ENCODE measurements around the gene ENKUR.

The ENKUR gene, protein sequence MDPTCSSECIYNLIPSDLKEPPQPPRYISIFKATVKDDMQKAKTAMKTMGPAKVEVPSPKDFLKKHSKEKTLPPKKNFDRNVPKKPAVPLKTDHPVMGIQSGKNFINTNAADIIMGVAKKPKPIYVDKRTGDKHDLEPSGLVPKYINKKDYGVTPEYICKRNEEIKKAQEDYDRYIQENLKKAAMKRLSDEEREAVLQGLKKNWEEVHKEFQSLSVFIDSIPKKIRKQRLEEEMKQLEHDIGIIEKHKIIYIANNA

DNA sequence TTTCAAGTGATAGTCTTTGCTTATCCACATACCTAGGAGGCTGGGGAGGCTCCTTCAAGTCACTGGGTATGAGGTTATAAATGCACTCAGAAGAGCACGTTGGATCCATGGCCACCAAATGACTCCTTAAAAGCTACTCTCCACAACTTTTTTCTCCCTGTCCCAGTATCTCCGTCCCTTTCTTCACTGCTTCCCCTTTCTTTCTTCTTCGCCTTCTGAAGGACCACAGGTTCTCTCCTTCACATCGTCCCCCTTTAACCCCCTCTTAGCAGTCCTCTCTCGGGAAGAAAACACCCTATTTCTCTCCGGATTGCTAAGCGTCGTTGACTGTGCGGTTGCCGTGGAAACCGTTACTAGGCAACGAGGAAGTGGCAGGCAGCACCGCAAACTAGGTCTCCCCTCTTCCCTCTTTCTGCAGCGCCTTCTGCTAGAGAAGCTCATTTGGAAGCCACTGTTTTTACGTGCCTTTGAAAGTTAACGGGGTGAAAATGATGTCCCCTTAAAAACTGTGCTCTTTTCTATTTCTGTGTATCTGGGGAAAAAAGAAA is at the start of gene ENKUR:
Gene ENKUR, minus strand, starts transcription at position 331 of the 548 bp plus-strand sequence. Its CDS starts 222 bp downstream, at position 109.
- peak; percentile 86 for DNase-seq (ENCODE audit: low read depth)

DNA sequence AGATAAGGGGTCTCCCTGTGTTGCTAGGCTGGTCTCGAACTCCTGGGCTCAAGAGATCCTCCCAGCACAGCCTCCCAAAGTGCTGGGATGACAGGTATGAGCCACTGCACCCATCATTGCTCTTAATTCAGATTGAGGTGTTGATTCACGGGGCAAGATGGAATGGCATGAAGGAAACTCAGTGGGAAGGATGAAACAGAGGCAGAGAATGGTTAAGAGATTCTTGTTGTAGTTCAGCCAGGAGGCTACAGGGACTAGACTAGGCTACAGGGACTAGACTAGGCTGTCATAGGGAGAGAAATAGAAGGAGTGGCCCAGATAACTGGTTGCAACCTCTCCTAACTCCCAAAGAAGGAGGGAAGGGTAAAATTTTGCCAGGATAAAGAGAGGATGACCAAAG is 48.4 kb upstream of the ENKUR start:
- DNase-seq (ENCODE audit: low read depth), result no peak

DNA sequence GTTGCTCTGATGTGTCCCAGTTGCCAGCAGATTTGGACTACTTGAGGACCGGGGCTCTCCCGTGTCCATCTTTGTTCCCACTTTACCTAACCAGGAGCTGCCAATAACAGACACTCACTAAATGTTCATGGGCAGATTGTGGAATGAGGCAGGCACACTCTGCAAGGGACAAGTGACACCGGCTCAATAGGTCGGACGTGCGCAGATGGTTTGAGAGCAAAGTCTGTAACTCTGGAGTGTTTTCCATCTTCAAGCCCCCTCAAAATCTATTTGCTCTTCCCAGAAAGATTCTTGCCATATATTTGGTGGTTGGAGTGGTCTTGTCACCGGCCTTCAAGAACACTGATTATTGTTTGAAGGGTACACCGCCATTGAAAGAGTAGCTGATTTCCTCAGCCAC is 47.7 kb upstream of the ENKUR start:
- DNase-seq (ENCODE audit: low read depth), result no peak

DNA sequence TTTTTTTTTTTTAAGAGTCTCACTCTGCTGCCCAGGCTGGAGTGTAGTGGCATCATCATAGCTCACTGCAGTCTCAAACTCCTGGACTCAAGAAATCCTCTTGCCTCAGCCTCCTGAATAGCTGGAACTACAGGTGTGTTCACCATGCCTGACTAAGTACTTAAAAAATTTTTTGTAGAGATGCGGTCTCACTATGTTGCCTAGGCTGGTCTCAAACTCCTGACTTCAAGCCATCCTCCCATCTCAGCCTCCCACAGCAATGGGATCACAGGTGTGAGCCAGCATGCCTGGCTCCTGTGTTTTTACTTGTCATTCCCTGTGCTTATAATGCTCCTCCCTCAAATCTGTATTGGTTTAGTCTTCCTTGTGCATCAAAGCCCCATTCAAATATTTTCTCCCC is 47.2 kb upstream of the ENKUR start:
- DNase-seq (ENCODE audit: low read depth), result no peak

DNA sequence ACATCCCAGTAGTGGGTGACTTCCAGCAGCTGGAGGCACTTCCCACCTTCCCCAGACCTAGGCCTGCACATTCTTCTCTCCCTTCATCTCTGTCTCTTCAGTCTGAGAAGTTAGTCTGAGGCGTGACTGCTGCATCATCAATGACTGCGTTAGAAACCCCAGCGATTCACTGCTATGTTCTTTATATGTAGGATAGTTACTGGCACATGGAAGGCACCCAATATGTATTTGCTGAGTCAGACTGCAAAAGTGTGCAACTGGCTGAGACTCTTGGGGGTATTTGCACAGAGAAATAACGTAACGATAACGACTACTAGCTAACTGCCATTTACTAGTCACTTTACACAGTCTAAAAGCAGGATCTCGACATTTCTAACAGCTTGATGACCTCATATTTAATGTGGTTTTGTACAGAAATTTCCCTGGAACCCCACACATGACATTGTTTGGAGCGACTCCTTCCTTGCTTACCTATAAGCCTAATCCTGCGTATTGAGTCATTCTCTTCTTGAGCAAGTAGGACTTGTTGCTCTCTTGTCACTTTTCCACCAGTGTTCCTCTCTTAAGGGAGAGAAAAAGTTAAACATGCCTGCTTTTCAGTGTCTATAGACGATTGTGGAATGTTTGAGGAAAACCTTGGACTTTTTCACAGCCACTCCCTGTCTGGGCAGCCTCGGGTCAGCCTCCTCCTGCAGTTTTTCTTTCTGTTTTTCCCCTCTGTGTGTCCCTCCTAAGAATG is 45.9 kb upstream of the ENKUR start:
- DNase-seq (ENCODE audit: low read depth), result no peak

DNA sequence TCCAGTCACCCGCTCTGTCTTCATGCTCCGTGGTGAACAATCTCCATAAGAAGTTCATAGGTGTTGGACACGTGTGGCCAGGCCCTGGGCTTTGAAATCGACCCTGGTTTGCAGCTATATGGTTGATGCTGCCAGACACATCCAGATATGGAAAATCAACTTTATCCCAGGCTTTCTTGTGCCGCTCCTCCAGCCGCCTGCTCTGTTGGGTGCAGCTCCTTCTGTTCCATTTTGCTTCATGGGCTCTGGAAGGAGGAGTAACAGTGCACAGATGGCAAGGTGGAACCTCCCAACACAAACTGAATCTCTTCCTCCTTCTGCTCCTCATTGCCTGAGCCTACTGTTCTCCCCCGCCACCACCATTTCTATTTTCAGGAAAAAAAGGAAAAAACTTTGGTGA is 45.2 kb upstream of the ENKUR start:
- DNase-seq (ENCODE audit: low read depth), result no peak

DNA sequence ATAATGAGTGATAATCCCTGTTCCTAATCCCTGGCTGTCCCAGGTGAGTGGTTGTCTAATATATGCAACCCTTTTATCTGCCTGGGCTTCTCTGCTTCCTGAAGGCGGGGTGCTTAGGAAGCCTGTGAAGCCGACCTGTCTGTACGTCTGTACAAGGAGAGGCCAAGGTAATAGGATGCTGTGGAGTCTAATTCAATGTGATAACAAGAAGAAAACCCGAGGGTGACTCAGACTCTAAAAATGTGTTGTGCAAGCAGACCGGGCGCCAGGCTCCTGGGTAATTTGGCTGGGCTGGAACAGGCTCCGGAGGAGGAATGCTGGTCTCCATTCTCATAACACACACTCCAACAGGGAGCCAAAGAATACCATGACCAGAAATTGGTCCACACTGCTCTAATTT is 44.0 kb upstream of the ENKUR start:
- DNase-seq (ENCODE audit: low read depth), result no peak

DNA sequence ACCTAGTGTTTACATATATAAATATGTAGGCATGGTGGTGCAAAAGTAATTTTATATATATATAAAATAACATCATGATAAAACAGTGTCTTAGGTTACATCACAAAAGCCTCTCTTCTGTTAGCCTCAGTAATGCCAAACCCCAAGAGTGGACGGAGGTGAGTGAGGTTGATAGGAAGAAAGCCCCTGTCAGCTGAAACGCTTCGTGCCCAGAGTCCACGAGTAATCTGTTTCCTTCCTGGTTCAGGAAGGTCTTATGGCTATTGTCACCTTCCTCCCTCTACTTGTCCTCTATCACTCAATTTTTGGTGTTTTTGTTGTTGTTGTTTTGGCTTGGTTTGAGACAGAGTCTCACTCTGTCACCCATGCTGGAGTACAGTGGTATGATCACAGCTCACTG is 41.9 kb upstream of the ENKUR start:
- no peak for DNase-seq (ENCODE audit: low read depth)

DNA sequence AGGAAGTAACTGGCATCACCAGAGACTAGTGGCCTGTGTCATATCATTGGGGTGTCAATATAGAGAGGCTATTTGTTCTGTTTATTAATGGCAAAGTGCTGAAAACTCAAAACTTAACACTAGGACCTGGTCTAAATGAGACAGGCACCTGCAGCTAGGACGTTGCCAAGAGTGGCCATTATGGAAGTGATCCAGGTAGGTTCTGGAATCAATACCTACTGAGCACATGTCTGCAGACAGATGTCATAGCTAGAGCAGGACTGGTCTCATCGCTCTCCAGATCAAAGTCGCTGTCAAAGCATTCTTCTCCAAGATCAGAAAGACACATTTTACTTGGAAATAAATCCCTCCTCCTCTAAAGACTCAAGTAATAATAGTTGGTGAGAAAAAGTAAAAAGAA is 40.8 kb upstream of the ENKUR start:
- DNase-seq (ENCODE audit: low read depth), result no peak

DNA sequence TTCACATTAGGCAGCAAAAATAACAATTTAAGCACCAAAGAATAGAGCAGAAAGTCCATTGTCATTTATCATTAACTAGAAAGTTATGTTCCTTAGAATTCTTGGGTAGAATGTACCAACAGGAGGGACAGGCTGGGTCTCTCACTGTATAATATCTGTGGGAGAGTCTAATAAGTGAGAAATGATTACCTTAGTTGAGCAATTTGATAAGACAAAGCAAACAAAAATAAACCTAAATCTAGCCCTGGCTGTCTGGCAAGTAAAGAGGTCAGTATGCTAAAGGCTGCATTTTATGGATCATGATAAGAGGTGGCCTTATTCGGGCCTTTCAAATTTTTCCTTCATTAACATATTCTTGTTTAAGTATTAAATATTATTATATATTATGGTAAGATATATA is 36.1 kb upstream of the ENKUR start:
- no peak for DNase-seq (ENCODE audit: low read depth)

DNA sequence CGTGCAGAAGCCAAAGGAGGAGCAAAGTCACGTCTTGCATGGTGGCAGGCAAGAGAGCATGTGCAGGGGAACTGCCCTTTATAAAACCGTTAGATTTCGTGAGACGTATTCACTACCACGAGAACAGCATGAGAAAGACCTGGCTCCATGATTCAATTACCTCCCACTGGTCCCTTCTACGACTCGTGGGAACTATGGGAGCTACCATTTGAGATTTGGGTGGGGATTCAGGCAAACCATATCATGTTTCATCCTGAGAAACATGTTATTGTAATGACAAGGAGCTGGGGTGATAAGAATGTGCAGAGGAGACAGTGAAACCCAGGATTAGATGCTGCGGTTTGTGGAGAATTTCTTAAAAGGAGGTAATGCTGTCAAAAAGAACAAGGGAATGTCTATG is 34.4 kb upstream of the ENKUR start:
- DNase-seq (ENCODE audit: low read depth), result no peak

DNA sequence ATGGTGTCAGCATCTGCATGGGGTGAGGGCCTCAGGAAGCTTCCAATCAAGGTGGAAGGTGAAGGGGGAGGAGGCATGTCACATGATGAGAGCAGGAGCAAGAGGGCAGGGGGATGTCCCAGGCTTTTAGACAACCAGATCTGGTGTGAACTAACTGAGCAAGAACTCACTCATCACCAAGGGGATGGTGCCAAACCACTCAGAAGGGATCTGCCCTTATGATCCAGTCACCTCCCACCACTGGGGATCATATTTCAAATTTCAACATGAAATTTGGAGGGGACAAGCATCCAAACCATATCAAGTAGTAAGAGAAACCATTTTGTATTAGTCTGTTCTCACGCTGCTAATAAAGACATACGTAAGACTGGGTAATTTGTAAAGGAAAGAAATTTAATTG is 34.0 kb upstream of the ENKUR start:
- DNase-seq (ENCODE audit: low read depth), result no peak

DNA sequence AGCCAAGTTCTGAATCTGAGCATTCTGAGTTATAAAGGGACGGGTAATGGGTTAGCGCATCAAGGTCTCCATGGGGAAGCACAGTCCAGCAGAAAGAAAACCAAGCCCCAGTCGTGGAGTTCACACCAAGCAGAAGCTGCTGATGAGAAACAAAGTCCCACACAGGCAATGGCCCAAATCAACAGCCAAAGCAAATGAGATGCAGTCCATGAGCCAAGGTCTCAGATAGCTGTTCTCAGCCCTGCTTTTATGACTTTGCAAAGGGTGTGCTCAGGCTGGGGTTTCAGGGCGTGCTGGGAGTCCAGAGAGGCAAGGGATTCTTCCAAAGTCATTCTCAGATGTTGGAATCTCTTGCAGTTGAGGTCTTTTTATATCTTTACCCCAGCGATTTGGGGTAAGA is 32.5 kb upstream of the ENKUR start:
- no peak for DNase-seq (ENCODE audit: low read depth)

DNA sequence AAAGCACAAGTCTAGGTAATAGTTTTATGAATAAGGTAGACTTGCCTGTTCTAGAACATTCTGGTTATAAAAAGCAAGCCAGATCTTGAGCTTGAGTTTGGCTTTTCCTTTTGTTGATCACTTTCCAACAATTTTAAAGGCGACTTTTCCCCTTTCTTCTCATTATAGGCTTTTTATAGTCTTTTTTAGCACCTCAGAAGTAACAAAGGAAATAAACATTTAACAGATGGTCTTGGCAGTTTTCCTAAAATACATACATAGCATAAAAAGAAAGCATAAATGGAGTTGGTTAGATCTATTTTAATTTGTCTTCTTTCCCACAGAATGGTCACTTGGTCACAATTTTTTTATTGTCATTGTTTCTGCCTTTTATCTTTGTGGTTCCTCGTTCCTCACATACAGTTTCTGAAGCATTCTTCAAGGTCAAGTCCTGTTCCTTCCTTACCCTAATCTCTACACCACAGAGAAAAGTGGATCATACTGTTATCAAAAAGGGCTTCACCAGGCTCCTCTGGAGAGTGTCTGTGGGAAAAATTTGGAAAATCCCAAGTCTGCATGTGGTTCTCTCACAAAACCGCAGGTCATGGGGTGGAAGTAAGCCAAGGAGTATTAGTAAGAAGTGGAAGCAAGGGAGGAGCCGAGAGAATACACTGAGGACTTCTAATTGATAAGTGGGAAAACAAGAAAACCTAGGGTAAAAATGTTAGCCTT is 31.8 kb upstream of the ENKUR start:
- no peak for DNase-seq (ENCODE audit: low read depth)

DNA sequence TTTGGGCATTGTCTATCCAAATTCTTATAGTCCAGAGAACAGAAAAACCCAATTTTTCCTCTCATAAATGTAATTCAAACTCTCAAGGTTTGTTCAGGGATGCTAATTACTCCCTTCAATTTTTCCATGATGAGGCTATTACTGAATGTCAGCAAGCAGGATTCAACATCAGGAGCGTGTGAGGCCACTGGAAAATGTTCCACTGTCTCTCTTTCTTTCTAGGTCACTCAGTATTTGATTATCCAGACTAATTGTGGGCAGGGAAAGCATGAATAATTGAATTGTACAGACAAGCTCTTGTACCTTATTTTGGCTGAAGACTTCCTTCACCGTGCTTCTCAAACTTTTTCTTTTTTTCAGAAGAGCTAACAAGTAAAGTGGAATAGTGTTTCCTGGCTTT is 31.1 kb upstream of the ENKUR start:
- no peak for DNase-seq (ENCODE audit: low read depth)

DNA sequence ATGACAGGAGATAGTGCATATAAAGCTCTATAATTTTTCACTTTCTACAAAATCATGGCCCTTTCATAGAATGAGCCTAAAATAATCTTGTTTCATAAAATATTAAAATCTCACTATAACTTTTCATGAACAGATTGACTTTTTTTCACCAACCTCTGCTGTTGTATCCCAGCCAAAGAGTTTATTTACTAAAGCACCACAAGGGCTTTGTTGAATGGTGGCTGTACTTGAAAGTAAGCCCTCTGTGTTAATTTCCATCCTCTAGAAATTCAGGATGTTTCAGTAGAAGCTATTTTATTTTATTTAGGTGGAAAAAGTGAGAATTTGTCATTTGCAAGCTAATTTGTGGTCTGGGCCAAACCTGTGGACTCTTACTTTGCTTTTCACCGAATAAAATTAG is 30.7 kb upstream of the ENKUR start:
- no peak for DNase-seq (ENCODE audit: low read depth)

DNA sequence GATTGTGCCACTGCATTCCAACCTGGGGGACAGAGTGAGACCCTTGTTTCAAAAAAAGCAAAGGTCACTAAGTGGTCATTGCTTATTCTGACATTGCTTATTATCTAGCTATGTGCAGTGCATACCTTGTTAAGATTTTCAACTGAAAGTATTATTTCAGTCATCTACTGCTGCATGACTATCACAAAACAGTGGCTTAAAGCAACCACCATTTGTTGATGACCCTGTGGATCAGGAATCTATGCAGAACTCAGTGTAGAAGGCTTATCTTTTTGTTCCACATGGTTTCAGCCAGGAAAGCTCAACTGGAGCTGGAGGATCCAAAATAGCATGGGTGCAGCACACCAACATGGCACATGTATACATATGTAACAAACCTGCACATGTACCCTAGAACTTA is 23.6 kb upstream of the ENKUR start:
- DNase-seq (ENCODE audit: low read depth), result no peak

DNA sequence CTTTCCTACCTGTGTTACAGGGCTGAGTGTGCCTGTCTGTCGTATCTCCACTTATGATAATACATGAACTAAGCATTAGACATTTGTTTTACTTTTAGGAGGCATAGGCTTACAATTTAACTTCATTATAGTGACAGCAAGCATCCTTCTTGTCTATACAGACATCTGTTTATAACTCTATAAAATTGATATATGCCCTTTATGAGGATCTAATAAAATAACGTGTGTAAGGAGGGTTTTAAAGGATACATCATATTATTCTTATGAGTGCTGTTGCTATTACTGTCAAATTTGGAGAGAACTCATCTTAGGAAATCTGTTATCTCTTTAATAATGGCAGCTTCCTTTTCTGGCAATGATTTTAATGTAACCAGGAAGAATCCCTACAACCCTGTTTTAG is 22.4 kb upstream of the ENKUR start:
- DNase-seq (ENCODE audit: low read depth), result no peak

DNA sequence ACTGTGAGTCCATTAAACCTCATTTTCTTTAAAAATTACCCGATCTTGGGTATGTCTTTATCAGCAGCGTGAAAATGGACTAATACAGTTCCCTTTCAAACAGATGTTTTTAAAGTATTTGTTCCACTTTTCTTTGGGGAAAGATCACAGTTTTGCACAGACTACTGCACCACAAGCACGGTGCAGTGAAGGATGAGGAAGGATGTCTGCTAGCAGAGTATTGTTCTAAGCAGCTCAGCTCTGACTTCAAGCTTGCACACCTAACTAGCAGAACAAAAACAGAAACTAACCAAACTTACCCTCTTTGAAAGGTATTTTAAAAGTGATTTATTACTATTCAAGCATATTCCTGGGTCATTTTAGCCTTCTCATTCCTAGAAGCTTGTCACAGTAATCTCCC is 20.4 kb upstream of the ENKUR start:
- DNase-seq (ENCODE audit: low read depth), result no peak

DNA sequence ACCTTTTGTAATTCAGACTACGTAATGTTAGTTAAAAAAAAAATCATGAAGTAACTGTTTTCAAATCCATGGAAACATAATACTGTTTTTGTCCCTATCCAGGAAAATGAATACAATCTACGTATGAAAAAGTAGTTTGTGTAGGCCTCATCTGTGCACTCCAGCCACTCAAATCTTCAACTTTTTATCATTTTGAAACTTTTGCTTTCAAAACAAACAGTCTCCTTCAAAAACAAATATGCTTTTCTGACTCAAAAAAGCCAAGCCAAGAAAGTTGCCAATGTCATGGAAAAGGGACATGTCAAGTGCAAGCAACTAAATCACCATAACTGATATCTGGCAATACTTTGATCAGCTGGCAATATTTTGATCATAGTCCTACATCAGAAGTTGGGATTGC is 13.6 kb upstream of the ENKUR start:
- DNase-seq (ENCODE audit: low read depth), result no peak

DNA sequence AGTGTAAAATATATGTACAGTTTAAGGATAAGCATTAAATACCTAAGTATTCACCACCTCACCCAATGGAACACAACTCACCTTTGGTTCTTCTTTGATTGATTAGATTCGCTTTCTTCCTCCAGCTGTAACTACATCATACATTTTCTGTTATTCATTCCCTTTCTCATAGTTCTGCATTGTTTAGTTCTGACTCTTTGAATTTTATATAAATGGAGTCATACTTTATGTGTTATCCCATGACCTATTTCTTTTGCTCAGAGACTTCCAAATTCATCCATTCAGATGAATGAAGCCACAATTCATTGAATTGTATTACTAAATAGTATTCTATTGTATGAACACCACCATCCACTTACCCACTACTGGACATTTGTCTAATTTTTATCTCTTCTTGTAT is 12.8 kb upstream of the ENKUR start:
- no peak for DNase-seq (ENCODE audit: low read depth)

DNA sequence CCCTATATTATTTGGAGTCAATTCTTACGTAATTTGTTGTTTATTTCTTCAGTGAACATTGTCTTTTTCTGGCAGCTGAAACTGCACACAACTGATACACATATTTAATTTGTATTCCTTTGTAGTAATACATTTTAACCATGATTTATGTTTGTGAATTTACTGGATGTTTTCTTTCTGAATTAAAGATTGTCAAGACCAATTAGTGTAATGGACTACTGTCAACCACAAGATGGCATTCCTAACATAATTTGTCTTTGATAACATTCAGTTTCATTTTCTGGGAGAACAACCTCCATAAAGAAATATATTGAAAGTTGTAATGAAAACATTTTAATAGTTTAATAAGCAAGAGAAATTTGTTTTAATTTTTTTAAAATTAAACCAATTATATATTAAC is 10.5 kb upstream of the ENKUR start:
- no peak for DNase-seq (ENCODE audit: low read depth)

DNA sequence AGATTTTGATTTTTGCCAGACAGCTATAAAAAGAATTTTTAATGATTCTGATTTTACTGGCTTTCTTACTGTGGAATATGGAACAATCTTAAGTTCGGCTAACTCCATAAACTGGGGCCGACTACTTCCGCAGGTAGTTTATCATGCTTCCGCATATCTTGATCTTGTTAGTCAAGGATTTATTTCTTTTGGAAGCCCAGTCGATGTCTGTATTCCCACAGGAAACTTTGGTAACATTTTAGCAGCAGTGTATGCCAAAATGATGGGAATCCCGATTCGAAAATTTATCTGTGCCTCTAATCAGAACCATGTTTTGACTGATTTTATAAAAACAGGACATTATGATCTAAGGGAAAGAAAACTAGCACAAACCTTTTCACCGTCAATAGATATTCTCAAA is 8.6 kb upstream of the ENKUR start:
- DNase-seq (ENCODE audit: low read depth), result no peak
